KMS-11 (cell line): ENCODE data around the gene CACNG6.
"Not testable (repeated sequence)": the region's sequence is repeated elsewhere in the genome, so short reads cannot be mapped to it uniquely, and the experiment has no call there.

Source experiments
- H2AFZ ChIP-seq: fragments of 200-600 bp; sonication (generic); 2 replicates; pipeline ENCODE4 v1.6.1; 2016; ENCODE audit warnings: antibody characterized with exemption, mixed run types, low read depth
- H3K27ac ChIP-seq: fragments of 200-600 bp; sonication (generic); 2 replicates; pipeline ENCODE4 v1.6.1; 2016; ENCODE audit warnings: mild to moderate bottlenecking, mixed run types
- H3K27me3 ChIP-seq: fragments of 200-600 bp; sonication (generic); 2 replicates; pipeline ENCODE4 v1.6.1; 2017; ENCODE audit warnings: mild to moderate bottlenecking, low read depth, mixed run types, moderate library complexity; ENCODE audit not compliant: insufficient read depth
- H3K36me3 ChIP-seq: fragments of 200-600 bp; sonication (generic); 2 replicates; pipeline ENCODE4 v1.6.1; 2017; ENCODE audit warnings: mild to moderate bottlenecking, mixed run types; ENCODE audit not compliant: insufficient read depth
- H3K4me1 ChIP-seq: fragments of 200-600 bp; sonication (generic); 2 replicates; pipeline ENCODE4 v1.6.1; 2016; ENCODE audit warnings: mild to moderate bottlenecking, low read depth, mixed run types; ENCODE audit not compliant: poor library complexity, severe bottlenecking
- H3K4me2 ChIP-seq: fragments of 200-600 bp; sonication (generic); 2 replicates; pipeline ENCODE4 v1.7.0; 2016; ENCODE audit warnings: mild to moderate bottlenecking, mixed run types
- H3K4me3 ChIP-seq: fragments of 200-600 bp; sonication (generic); IDR thresholded peaks from 2 replicates; pipeline ENCODE4 v1.6.1; 2017; ENCODE audit warnings: low read depth, low read length, mixed read lengths; ENCODE audit not compliant: insufficient read depth
- H3K79me2 ChIP-seq: fragments of 200-600 bp; sonication (generic); 2 replicates; pipeline ENCODE4 v1.6.1; 2016; ENCODE audit warnings: low read depth, mixed run types; ENCODE audit not compliant: insufficient read depth
- H3K9ac ChIP-seq: fragments of 200-600 bp; sonication (generic); 2 replicates; pipeline ENCODE4 v1.6.1; 2016; ENCODE audit warnings: mild to moderate bottlenecking, mixed run types
- H4K20me1 ChIP-seq: fragments of 200-600 bp; sonication (generic); 2 replicates; pipeline ENCODE4 v1.6.1; 2016; ENCODE audit warnings: mild to moderate bottlenecking, mixed run types; ENCODE audit not compliant: insufficient read depth
- CTCF ChIP-seq: fragments of 200-600 bp; sonication (generic); conservative IDR thresholded peaks from 2 replicates; pipeline ENCODE4 v1.6.1; 2017; ENCODE audit warnings: low read depth, mild to moderate bottlenecking, antibody characterized with exemption, low read length, moderate library complexity, mixed read lengths

The CACNG6 gene

GRCh38 chr19:54030895-54031586 is 39.6 kb downstream of the CACNG6 start:
- H3K4me1 ChIP-seq = no peaks in the 10 kb centered on the region
- no peaks in the 10 kb centered on the region for H3K79me2 ChIP-seq
- no peak overlapping the region for H3K27ac ChIP-seq
- no peak overlapping the region for H3K4me3 ChIP-seq
- H4K20me1 ChIP-seq = no peaks in the 10 kb centered on the region
- H3K36me3 ChIP-seq = no peaks in the 10 kb centered on the region
- H2AFZ ChIP-seq = no peak overlapping the region
- no peak overlapping the region for H3K9ac ChIP-seq
- TF ChIP-seq CTCF = no peak
- no peak overlapping the region for H3K4me2 ChIP-seq
- no peaks in the 10 kb centered on the region for H3K27me3 ChIP-seq

- Histone ChIP-seq H4K20me1 (no peaks in the 10 kb centered on the region), H3K4me1 (no peaks in the 10 kb centered on the region), H3K4me3 (no peak overlapping the region), H3K27ac (no peak overlapping the region), H3K4me2 (no peak overlapping the region), H2AFZ (no peak overlapping the region), H3K79me2 (no peaks in the 10 kb centered on the region), H3K36me3 (no peaks in the 10 kb centered on the region), H3K27me3 (no peaks in the 10 kb centered on the region; the same call in 1 of the 2 replicates), H3K9ac (no peak overlapping the region)
- no peak for TF ChIP-seq CTCF
Measured at GRCh38 chr19:54035215-54036178, 44.1 kb downstream of the CACNG6 start.

- H3K79me2 ChIP-seq, H3K36me3 ChIP-seq, H3K4me2 ChIP-seq, H4K20me1 ChIP-seq, H3K9ac ChIP-seq, H3K4me3 ChIP-seq, H2AFZ ChIP-seq, H3K27me3 ChIP-seq, H3K4me1 ChIP-seq, H3K27ac ChIP-seq: not testable (repeated sequence)
Measured at GRCh38 chr19:54036542-54036941, 45.1 kb downstream of the CACNG6 start.

- Histone ChIP-seq H3K4me1 (no peaks in the 10 kb centered on the region), H4K20me1 (no peaks in the 10 kb centered on the region), H3K79me2 (no peaks in the 10 kb centered on the region), H3K36me3 (no peaks in the 10 kb centered on the region), H3K9ac (no peak overlapping the region), H3K4me2 (no peak overlapping the region), H3K27me3 (no peaks in the 10 kb centered on the region; the same call in 1 of the 2 replicates), H3K27ac (no peak overlapping the region), H3K4me3 (no peak overlapping the region), H2AFZ (no peak overlapping the region)
- no peak for TF ChIP-seq CTCF
Measured at GRCh38 chr19:54040003-54040402, 48.6 kb downstream of the CACNG6 start.
